HG03442 (cell line): ENCODE data around the gene CYTH1.
"Not testable (repeated sequence)": the region's sequence is repeated elsewhere in the genome, so short reads cannot be mapped to it uniquely, and the experiment has no call there.

ENCODE experiments used
- ATAC-seq: cut with Tn5 transposase; IDR thresholded peaks from one replicate; pipeline ENCODE4 v1.9.1; 2021; ENCODE audit warnings: mild to moderate bottlenecking, moderate library complexity; ENCODE audit not compliant: unreplicated experiment

CYTH1 gene

DNA sequence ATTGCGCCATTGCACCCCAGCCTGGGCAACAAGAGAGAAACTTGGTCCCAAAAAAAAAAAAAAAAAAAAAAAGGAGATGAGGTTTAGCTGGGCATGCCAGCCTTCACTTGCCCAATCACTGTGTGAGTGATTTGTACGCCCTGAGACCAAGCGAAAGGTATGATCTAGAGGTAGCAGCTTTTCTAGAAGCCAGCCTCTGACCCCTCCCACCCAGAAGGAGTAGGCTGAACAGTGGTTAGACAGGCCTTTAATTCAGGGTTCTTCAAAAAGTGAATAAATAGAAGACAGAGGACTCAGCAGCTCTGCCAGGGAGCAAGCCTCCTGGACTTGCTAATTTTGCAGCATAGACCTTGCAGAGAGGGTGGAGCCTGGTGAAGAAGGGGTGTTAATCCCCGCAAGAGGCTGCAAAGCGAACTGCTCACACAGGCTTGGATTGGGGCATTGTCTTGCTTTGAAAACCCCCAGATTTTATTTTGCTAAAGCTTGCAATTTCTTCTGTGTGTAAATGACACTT lies 7.1 kb upstream of the CYTH1 start:
- ATAC-seq = no peak

DNA sequence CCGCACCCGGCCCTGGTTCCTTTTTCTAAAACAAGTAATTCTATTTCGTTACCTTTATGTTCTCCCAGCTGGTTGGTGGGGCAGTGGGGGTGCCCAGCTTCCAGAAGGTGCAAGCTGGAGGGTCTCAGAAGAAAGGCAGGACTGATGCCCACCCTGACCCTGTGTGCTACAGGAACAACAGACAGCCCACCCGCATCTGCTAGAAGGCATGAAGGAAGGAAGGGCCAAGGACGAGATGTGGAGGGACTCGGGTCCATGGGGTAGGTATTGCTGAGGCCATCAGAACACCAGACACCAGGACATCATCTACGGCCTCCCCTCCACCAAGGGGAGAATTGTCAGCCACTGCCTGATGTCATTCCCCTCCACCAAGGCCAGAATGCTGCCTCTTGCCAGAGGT lies 6.4 kb upstream of the CYTH1 start:
- ATAC-seq = no peak

GRCh38 chr17:78787444-78787843 lies 5.4 kb upstream of the CYTH1 start:
- no peak for ATAC-seq

DNA sequence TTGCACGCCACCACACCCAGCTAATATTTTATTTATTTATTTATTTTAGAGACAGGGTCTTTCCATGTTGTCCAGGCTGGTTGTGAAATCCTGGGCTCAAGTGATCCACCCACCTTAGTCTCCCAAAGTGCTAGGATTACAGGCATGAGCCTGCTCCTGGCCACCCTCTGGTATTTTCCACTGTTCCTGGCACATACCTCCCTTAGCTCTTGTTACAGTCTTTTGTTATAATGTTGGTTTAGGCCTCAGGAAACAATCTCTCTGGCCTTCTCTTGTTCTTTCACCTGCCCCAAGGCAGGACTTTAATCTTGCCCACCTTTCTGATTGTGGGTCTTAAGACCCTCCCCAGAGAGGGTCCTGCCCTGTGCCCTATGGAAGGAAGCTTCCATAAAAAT lies 3.6 kb upstream of the CYTH1 start:
- no peak for ATAC-seq

DNA sequence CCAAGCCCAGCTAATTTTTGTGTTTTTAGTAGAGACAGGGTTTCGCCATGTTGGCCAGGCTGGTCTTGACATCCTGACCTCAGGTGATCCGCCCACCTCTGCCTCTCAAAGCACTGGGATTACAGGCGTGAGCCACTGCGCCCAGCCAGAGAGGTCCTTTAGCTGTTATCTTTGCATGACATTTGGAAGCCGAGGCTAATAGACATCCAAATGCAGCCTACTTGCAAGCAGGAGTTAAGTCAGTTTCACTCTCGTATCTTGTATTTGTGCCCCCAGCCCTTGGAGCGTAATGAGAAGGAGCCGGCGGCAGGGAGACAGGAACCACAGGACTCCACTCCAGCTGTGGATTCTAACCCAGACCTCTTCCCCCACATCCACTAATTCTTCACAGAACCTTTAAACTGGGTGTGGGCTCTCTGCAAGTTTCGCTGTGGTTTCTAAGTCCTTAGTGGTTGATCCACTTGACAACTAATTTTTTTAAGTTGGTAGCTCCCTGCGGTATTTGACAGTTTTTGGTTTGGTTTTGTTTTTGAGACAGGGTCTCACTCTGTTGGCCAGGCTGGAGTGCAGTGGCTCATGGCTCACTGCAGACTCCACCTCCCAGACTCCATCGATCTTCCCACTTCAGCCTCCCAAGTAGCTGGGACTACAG lies 3.1 kb upstream of the CYTH1 start:
- ATAC-seq = no peak

DNA sequence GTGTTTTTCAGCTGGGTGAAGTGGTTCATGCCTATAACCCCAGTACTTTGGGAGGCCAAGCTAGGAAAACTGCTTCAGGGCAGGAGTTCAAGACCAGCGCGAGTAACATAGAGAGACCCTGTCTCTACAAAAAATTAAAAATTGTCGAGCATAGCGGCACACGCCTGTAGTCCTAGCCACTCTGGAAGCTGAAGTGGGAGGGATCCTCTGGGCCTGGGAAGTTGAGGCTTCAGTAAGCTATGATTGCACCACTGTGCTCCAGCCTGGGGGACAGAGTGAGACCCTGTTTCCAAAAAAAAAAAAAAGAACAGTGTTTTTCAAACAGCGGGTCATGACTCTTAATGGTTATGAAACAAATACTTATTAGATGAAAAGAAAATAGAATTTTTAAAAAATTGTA lies 2.3 kb upstream of the CYTH1 start:
- ATAC-seq = no peak

DNA sequence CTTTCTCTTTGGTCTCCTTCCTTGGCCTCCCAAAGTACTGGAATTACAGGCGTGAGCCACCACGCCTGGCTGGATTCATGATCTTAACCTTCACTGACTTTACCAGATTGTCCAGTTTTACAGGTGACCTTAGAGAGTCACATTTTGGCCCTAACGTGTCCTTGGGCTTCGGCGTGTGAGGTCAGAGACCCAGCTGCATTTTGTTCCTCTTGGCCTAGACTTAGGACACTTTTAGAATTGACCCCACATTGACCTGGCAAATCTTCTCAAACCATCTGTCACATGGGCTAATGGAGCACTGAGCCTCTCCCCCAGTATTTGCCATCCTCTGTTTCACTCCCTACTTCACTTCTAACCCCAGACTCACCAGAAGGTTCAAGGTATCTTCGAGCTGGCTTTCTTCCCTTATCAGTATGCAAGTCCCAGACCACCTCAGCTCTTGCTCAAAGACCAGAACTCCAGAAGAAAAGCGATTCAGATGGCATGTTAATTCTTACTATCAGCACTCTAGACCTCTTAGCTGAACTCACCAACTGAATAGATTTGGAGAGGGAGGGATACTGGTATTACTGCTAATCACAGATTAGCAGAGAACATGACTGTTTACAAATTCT lies 1.7 kb upstream of the CYTH1 start:
- ATAC-seq = no peak

DNA sequence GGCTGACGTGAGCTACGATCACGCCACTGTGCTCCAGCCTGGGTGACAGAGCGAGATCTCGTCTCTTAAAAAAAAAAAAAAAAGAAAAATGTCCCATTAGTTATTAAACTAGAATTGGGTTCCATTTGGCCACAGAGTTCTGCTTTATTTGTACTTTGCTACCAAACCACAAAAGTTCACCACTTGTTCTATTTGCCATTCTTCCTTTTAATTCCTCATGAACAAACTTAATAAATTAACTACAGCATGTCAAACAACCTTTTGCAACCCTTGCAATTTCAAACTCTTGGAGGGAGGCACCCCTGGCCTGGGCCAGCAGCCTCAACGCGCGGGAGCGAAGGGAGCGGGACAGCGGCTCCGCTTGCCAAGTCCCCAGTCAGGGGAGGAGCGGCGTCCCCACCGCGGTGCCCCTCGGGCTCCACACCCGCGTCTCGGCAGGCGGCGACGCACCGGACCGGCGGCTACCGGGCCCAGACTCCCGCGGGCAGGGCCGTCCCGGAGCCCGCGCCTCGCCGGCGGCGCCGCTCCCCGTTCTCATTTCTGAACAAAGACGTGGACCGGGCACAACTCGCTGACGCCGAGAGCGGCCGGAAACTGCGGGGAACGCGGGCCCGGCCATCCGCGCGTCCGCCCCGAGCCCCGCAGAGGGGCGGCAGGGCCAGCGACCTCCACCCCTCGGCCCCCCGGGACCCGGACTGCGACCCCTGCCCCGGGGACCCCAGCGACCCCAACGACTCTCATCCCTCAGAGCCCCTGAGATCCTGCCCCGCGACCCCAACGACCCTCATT lies 775 bp downstream of the CYTH1 start:
- ATAC-seq = peak; percentile 13

- ATAC-seq = no peak
Measured at GRCh38 chr17:78780335-78780734, 1.7 kb downstream of the CYTH1 start.

DNA sequence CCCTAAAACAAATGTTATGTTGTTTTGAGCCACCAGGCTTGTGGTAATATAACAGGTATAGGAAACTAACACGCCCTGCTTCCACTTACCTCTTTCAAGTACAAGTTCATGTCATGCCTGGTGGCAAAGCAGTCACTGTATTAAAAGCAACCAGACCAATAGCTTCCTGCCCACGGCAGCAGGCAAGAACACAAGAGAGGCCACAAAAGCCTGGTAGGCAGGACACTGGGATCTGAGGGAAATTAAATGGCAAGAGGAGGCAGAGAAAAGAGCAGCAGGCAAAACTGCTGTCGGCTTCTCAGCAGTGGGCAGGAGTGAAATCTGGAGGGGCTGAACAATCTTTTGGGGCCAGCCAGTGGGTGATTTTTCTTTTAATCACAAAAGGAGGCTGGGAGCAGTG lies 2.2 kb downstream of the CYTH1 start:
- no peak for ATAC-seq

- ATAC-seq = not testable (repeated sequence)
Measured at GRCh38 chr17:78779286-78779651, 2.8 kb downstream of the CYTH1 start.

DNA sequence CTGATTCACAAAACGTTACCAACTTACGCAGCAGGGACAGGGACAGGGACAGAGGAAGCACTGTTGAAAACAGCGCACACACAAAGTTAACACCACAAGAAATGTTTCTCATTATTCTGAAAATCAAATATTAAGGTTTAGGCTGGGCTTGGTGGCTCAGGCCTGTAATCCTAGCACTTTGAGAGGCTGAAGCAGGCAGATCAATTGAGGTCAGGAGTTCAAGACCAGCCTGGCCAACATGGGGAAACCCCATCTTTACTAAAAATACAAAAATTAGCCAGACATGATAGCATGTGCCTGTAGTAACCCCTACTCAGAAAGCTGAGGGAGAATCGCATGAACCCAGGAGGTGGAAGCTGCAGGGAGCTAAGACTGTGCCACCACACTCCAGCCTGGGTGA lies 4.2 kb downstream of the CYTH1 start:
- no peak for ATAC-seq

DNA sequence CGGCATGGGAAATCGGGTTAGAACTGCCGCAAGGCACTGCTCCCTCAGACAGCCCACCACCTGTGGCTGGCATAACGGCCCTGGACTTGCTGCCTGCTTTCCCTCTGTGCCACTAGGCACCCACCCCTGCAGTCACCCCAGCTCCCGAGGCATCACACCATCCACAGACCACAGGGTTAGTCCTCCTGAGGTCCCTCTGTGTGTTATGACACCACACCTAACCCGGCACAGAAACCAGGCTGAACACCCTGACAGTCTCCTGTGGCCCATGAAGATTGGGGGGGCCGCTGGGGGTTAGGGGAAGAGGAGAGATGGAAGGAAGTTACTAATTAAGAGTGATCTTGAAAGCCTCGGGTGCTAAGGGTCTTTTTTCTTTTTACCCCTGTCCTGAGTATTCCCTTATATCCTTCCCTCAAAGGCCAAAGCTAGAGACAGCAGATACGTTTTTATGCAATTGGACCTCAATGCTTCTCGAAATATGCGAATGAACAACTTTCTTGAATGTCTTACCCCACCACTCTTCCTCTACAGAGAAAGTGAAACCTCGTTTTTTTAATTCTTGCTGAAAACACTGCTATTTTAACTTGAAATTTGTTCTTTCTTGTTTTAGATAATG lies 7.0 kb downstream of the CYTH1 start:
- ATAC-seq = no peak

- ATAC-seq = no peak
Measured at GRCh38 chr17:78774453-78774852, 7.6 kb downstream of the CYTH1 start.

DNA sequence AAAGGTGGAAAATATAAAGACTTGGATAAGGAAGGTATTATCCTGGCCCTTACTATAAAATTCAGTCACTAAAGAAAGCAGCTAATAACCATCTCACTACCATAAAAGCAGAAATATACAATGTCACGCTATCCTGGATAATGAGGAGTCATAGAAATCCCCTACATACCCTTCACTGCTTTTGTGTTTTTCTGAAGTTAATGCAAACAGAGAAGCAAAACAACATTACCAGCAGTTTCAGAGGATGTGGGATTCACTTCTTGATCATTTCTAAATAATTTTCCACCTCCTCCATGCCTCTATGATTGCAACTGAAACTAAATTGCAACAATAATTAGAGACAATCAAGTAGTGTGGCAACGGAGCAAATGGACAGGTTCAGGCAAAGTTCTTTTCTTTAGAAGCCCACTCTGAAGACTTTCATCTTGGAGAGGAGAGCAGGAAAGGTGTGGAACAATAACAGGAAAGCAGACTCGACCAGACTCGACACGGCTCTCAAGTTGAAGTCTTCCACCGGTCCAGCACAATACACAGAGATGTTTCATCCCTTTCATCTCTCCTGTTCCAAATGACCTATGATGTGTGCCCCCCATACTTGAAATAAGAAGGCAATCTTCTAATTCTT lies 10.2 kb downstream of the CYTH1 start:
- no peak for ATAC-seq

GRCh38 chr17:78769196-78769773 lies 12.8 kb downstream of the CYTH1 start:
- no peak for ATAC-seq

DNA sequence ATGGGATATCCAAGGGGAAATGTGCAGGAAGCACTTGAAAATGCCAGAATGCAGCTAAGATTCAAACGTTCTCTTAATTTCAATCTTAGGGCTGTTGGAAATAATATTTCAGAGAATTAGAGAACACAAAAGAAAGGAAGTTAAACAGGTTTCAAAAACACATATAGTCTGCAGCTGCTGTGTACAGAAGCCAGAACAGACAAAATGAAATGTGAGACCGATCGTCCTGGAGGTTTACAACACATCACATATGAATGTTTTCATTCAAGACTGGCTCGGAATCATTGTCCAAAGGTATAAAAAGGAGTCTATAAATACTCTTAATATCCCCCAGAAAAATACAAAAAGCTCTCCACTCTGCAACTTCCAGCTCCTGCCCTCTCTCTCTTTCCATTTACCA lies 14.3 kb downstream of the CYTH1 start:
- no peak for ATAC-seq

DNA sequence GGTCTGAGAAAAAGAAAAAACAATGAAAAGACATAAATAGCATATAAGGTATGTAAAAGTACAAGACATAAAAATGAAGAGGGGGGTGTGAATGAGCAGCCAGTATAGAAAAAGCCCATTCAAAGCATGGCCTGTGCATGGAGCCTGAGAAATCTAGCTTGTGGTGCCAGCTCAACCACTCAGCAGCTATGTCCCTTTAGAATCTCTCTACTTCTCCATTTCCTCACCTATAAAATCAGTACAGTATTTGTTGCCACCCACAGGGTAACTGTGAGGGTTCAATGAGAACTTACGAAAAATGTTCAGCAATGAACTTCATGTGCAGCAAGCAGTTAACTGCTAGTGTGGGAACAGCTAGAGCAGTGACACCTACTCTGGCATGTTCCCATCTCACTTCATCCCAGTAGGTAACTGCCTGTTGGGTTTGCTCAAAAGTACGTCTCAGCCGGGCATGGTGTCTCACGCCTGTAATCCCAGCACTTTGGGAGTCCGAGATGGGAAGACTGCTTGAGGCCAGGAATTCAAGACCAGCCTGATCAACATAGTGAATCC lies 15.3 kb downstream of the CYTH1 start:
- no peak for ATAC-seq

DNA sequence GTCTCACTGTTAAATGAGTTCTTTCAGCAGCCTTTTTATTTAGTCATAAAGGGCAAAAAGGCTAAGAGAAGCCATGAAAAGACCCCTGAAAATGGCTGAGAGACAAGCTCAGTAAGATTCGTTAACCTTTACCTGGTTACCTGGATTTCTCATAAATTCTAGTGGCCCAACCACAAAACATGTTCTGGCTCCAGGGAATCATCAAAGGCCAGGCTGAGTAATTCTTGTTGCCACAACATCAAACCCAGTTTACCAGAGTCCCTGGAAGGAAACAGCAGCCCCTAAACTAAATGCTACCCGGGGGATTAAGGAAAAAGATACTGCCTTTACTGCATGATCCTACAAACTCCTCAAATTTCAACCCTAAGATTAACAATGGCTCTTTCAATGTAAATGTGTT lies 15.8 kb downstream of the CYTH1 start:
- ATAC-seq = no peak

DNA sequence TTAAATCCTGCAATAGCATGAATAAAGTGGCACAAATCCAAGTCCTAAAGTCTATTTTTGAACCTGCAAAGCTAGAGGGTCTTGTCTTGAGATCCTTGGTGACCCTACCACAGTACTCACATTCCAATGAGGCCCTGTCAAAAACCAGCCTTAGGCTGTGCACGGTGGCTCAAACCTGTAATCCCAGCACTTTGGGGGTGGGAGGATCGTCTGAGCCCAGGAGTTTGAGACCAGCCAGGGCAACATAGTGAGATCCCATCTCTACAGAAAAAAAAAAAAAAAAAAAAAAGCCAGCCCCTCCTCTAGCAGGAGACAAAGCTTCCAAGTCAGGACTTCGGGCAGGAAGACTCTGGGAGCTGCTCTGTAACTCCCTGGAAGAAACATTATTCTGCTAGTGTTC lies 16.3 kb downstream of the CYTH1 start:
- ATAC-seq = no peak

DNA sequence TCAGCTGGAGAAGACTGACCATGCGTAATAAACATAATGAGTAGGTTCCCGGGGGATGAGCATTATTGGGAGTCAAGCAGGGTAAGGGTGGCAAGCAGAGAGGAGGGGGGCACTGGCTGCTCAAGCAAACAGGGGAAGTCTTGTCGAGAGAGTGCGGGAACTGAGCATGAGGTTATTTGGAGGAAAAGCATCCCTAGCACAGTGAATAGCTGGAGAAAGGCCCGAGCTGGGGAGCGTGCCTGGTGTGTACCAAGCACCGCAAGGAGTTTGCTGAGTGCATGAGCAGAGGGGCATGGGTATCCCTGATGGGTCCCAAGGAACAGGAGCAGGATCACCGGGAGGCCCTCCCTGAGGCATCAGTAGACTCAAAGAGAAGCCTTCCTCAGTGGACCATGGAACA lies 17.2 kb downstream of the CYTH1 start:
- no peak for ATAC-seq
